GM19372 (cell line): ENCODE measurements around the gene IGLL5.
"Not testable (repeated sequence)": the region's sequence is repeated elsewhere in the genome, so short reads cannot be mapped to it uniquely, and the experiment has no call there.

ENCODE experiments used
- ATAC-seq: cut with Tn5 transposase; IDR thresholded peaks from one replicate; pipeline ENCODE4 v1.9.1; 2021; ENCODE audit warnings: mild to moderate bottlenecking, low read depth, moderate library complexity; ENCODE audit not compliant: unreplicated experiment

The IGLL5 gene

DNA sequence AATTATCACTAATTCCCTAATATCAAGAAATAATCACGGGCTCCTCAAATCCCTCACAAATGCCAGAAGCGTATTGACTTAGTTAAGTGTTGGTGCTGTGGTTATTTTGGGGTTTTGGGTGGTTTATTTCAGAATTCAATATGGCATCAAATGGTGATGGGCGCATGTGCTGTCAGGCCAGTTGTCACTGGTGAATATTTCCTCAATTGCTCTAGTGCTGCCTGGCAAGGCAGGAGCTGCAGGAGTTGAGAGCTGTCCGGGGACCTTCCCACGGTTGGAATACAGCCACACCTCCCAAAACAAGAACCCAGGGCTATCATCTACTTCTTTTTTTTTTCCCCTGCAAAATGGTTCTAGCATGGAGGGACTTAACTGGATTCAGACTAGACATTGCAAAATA, 10.3 kb downstream of the IGLL5 start:
- no peak for ATAC-seq

GRCh38 chr22:22898411-22898950, 10.9 kb downstream of the IGLL5 start:
- not testable (repeated sequence) for ATAC-seq

DNA sequence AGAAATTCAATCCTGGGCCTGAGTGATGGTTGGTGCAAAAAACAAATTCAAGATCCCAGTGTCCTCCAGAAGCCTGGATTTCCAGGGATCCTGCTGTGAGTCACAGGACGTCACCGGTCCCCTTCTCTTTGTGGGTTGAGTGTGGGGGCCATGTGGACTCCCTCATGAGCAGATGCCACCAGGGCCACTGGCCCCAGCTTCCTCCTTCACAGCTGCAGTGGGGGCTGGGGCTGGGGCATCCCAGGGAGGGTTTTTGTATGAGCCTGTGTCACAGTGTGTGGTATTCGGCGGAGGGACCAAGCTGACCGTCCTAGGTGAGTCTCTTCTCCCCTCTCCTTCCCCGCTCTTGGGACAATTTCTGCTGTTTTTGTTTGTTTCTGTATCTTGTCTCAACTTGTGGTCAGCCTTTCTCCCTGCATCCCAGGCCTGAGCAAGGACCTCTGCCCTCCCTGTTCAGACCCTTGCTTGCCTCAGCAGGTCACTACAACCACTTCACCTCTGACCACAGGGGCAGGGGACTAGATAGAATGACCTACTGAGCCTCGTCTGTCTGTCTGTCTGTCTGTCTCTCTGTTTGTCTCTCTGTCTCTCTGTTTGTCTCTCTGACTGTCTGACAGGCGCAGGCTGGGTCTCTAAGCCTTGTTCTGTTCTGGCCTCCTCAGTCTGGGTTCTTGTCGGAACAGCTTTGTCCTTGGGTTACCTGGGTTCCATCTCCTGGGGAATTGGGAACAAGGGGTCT, 11.9 kb downstream of the IGLL5 start:
- not testable (repeated sequence) for ATAC-seq

DNA sequence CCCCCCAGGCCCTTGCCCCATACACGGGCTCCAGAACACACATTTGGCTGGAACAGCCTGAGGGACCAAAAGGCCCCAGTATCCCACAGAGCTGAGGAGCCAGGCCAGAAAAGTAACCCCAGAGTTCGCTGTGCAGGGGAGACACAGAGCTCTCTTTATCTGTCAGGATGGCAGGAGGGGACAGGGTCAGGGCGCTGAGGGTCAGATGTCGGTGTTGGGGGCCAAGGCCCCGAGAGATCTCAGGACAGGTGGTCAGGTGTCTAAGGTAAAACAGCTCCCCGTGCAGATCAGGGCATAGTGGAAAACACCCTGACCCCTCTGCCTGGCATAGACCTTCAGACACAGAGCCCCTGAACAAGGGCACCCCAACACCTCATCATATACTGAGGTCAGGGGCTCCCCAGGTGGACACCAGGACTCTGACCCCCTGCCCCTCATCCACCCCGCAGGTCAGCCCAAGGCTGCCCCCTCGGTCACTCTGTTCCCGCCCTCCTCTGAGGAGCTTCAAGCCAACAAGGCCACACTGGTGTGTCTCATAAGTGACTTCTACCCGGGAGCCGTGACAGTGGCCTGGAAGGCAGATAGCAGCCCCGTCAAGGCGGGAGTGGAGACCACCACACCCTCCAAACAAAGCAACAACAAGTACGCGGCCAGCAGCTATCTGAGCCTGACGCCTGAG, 13.1 kb downstream of the IGLL5 start:
- ATAC-seq: not testable (repeated sequence)

- ATAC-seq: no peak
Observed at GRCh38 chr22:22901578-22902218, 14.1 kb downstream of the IGLL5 start.

- ATAC-seq: no peak
Observed at GRCh38 chr22:22902247-22903001, 14.8 kb downstream of the IGLL5 start.

DNA sequence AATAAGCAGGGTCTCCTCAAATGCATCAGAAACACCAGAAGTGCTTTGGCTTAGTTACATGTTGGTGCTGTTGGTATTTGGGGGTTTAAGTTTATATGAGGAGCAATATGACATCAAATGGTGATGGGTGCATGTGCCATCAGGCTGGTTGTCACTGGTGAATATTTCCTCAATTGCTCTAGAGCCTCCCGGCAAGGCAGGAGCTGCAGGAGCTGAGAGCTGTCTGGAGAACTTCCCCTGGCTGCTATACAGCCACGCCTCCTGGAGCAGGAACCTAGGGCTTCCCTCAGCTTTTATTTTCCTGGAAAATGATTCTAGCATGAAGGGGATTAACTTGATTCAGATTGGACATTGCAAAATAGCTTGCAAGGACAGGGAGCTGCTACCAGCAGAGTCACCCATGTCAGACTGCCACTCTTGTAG, 15.8 kb downstream of the IGLL5 start:
- ATAC-seq: no peak

DNA sequence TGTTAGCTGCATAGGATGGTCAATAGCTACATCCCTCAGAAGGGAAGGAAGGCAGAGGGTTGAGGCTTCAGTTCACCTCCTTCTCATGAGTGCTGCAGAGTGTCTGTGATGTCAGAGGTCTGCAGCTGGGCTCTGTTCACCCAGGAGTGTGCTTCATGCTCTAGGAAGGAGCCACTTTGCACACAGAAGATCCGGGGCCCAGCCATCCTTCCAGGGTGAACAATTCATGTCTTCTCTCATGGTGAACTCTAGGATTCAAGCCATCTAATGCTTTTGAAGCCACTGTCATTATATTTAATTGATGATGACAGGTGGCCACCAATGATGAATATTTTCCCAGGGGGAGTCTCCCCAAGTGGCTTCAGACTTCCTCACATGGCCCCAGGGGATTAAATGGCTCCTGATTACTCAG, 16.2 kb downstream of the IGLL5 start:
- not testable (repeated sequence) for ATAC-seq

GRCh38 chr22:22904736-22905135, 17.1 kb downstream of the IGLL5 start:
- ATAC-seq: not testable (repeated sequence)

GRCh38 chr22:22906391-22906790, 18.8 kb downstream of the IGLL5 start:
- not testable (repeated sequence) for ATAC-seq

DNA sequence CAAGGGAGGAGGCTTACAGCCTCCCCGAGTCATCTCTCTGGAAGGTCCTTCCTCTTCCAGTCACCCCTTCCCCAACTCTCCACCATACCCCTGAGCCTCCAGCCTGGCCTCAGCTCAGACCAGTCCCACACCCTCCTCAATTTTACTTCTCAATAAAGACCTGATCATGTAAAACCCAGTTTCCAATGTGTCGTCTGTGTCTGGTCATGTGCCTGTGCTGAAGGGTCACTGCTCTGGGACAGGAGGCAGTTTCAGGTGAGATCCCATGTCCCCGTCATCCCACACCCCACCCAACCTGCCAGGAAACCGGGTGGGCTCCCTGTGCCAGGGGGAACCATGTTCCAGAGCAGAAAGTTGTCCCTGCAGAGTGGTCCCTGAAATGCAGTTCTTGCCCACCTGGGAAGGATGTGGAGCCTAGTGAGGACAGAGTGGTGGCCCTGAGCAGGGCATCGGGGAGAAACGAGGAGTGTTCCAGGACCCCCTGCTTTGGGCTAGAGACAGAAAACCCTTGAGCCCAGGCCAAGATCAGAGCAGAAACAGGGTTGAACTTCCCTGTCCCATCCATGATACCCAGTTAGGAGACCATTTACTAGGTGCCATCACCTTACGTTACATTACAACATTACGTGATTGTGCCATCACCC, 19.4 kb downstream of the IGLL5 start:
- ATAC-seq: no peak

GRCh38 chr22:22907551-22908494, 20.2 kb downstream of the IGLL5 start:
- ATAC-seq: no peak

DNA sequence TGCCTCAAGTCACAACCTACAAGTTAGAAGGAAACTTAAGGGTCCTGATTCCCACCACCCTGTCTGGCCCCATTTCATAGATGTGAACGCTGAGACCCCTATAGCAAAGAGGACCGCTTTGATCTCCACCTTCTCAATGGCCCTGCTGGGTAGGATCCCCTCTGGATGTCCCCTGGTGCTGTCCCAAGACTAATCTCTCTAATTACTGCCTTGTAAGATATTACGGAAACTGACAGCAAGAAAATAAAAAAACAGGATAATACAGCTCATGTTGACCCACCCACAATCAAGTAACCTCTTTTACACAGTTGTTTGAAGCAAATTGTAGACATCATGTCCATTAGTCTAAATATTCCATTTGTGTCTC, 20.9 kb downstream of the IGLL5 start:
- no peak for ATAC-seq

DNA sequence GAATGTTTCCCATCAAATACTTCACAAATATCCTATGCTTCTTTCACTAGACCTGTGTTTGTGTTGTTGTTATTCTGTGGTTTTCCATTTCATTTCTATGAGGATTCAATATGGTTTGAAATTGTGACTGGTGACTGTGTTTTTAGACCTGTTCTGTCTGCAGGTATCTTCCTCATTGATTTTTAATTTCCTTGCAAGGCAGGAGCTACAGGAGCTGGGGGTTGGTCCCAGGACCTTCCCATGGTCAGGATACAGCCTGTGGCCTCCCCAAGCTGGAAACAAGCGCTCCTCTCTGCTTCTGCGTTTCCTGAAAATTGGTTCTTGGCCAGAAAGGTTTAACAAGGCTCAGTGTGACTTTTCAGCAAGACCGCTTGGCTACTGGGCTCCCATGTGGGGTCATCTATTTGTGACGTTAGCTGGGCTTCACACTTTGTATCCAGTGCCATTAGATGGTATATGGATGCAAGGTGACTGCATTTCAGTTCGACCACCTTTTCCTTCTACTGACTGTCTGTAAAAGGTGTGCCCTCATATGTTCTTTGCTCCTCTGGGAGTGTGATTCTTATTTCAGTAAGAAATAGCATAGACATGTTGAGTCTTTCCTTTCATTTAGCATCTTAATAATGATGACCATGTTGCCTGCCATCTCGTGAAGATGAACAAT, 21.5 kb downstream of the IGLL5 start:
- no peak for ATAC-seq

DNA sequence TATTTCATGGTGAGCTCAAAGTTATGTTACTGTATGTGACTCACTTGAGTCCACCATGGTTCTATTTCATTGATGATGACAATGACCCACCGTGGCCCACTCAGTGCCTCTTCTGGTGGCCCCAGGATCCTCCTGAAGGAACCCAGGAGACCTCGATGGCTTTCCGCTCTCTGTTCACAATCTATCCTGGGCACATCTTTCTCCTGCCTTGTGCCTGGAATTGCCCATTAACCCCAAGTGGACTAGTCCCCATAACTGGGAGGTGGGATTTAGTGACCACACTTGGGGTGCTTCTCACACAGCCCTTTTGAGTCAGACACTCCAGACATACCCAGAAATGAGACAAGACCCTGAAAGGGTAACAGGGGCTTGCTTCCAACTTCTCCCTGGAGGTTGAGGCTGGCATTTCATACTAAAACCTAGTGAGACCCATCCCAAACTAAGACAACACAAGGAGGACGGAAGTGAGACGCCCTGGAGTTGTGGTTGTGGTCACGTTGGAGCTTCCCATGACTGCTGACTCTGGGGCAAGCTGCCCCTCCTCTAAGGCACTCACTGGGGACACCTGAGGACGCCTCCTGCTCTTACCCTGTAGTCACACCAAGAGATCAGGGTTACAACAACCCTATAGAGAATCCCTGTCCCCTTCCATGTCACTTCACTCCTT, 22.1 kb downstream of the IGLL5 start:
- ATAC-seq: no peak

DNA sequence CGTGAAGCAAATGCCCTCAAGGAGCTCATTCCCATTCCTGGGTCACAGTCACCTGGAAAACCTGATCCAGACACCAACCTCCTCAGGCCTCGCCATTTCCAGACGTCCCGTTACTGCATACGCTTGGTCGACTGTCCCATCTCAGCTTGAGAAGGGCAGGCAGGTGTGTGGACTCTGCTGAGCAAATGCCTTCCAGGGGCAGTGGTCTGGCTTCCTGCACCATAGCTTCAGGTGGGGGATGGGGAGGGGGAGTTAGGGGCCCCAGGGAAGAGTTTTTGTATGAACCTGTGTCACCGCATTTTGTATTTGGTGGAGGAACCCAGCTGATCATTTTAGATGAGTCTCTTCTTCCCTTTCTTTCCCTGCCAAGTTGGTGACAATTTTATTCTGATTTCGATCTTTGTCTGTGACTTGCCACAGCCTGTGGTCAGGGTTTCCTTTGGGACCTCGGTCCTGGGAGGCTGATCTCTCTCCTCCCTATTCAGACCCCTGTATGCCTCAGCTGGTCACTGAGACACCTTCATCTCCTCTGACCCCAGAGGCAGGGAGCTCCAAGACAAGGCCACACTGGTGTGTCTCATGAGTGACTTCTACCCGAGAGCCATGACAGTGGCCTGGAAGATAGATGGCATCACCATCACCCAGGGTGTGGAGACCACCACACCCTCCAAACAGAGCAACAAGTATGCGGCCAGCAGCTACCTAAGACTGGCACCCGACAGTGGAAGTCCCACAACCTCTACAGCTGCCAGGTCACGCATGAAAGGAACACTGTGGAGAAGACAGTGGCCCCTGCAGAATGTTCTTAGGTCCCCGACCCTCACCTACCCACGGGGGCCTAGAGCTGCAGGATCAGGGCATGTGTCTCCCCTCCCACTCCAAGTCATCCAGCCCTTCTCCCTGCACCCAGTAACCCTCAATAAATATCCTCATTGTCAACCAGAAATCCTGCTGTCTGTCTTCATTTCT, 22.9 kb downstream of the IGLL5 start:
- no peak for ATAC-seq
